ENCODE data around the gene MACROD2. TPM values are rescaled to one million over a fixed set of nuclear protein-coding genes. Genes with fewer than 3 reads are reported as not detected.
"Not testable (repeated sequence)": the region's sequence is repeated elsewhere in the genome, so short reads cannot be mapped to it uniquely, and the experiment has no call there.

The MACROD2 gene
- total RNA-seq, 1 donor from 2014 or later = 78.2 TPM

DNA sequence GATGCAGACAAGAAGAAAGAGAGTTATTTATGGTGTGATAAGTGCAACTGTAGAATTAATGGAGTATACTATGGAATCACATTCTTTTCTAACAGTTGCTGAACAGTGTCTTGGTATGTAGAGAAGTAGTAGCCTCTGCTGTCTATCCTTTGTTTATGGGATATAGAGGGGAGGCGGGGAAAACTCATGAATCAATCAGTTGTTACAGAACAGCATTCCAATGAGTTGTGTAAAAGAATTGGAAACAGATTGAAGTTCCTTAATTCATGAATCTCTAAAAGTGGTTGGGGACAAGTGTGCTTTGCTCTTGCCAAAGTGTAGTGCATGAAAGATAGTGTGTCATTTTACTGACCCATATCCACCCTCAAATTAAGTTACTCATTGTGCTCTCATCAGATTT lies 264.4 kb downstream of the MACROD2 start:
- H3K4me3 ChIP-seq = no peak overlapping the region
- DNase-seq = no peak
- intact Hi-C loops (cut with DNase I) = no loop called here
- H3K36me3 ChIP-seq = no peaks in the 10 kb centered on the region
- H3K27me3 ChIP-seq = no peaks in the 10 kb centered on the region
- no peak for TF ChIP-seq CTCF (IDR thresholded peaks at IDR 0.05)
- ATAC-seq = no peak
- H3K27ac ChIP-seq = no peak overlapping the region
- H3K4me1 ChIP-seq = no peaks in the 10 kb centered on the region
- H3K9me3 ChIP-seq = no peaks in the 10 kb centered on the region

GRCh38 chr20:14260367-14260766 lies 265.1 kb downstream of the MACROD2 start:
- Histone ChIP-seq H3K4me3 (no peak overlapping the region), H3K27me3 (no peaks in the 10 kb centered on the region), H3K27ac (no peak overlapping the region), H3K36me3 (no peaks in the 10 kb centered on the region), H3K4me1 (no peaks in the 10 kb centered on the region), H3K9me3 (no peaks in the 10 kb centered on the region)
- ATAC-seq (no peak), DNase-seq (no peak)
- intact Hi-C loops (cut with DNase I) = no loop called here
- TF ChIP-seq CTCF (IDR thresholded peaks at IDR 0.05) = no peak

- Histone ChIP-seq H3K4me3 (no peak overlapping the region), H3K36me3 (no peaks in the 10 kb centered on the region), H3K9me3 (peaks cover 5% of the 10 kb centered on the region), H3K4me1 (no peaks in the 10 kb centered on the region), H3K27ac (no peak overlapping the region), H3K27me3 (no peaks in the 10 kb centered on the region)
- peak; percentile 14 for TF ChIP-seq CTCF (IDR thresholded peaks at IDR 0.05)
- intact Hi-C loops (cut with DNase I) = no loop called here
- ATAC-seq (peak; percentile 30), DNase-seq (no peak)
Measured at GRCh38 chr20:14264869-14265268, 269.6 kb downstream of the MACROD2 start.

DNA sequence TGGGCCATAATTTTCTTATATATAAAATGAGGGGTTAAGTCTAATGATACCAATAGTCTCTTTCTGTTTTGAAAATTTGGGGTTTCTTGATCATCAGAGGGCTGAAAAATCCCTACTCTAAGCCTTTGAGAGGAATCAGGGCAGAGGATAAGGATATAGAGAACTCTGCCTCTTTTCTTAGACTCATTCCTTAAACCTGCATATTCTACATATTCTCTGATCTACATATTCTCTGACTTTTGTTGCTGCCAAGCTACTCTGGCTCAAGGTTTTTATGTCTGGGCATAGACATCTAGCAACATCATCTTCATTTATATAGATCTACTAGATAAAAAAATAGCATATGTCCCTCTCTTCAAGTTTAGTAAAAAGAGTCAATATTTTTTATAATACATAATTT lies 270.9 kb downstream of the MACROD2 start:
- intact Hi-C loops (cut with DNase I) = no loop called here
- no peak for DNase-seq
- H3K4me1 ChIP-seq = no peaks in the 10 kb centered on the region

GRCh38 chr20:14270751-14271150 lies 275.4 kb downstream of the MACROD2 start:
- DNase-seq; intact Hi-C loops (cut with DNase I); H3K36me3 ChIP-seq; H3K9me3 ChIP-seq; H3K27ac ChIP-seq; H3K4me3 ChIP-seq; H3K27me3 ChIP-seq; H3K4me1 ChIP-seq; ATAC-seq: not testable (repeated sequence)

More for the DNA sequence above, 270.9 kb downstream of the MACROD2 start:
- Histone ChIP-seq H3K9me3 (peaks cover 5% of the 10 kb centered on the region), H3K27me3 (no peaks in the 10 kb centered on the region), H3K4me3 (no peak overlapping the region), H3K36me3 (no peaks in the 10 kb centered on the region), H3K27ac (no peak overlapping the region)
- TF ChIP-seq CTCF (IDR thresholded peaks at IDR 0.05) = no peak
- ATAC-seq = no peak

DNA sequence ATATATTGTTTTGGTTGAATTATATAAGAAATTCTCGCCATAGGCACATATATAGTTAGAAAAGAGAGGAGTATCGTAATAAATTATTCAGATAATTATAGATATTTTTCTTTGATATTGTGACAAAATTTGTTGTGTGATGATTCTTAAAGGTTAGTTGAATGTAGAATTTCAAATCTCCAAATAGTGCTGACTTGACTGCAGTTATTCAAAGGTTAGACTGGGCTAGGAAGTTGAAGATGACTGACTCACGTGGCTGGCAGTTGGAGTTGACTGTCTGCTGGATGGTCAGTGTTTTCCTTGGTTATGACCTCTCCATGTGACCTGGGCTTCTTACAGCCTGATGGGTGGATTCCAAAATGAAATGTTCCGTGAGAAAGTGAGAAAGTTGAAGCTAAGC lies 286.8 kb downstream of the MACROD2 start:
- ATAC-seq (no peak), DNase-seq (no peak)
- H3K36me3 ChIP-seq = no peaks in the 10 kb centered on the region
- TF ChIP-seq CTCF (IDR thresholded peaks at IDR 0.05) = no peak
- no peaks in the 10 kb centered on the region for H3K27me3 ChIP-seq
- intact Hi-C loops (cut with DNase I) = no loop called here
- no peak overlapping the region for H3K4me3 ChIP-seq
- H3K9me3 ChIP-seq = no peaks in the 10 kb centered on the region
- H3K4me1 ChIP-seq = no peaks in the 10 kb centered on the region
- H3K27ac ChIP-seq = no peak overlapping the region

Data from upper lobe of right lung (tissue), 1 donor.